SH-SY5Y (cell line): ENCODE results near the gene RNU5D-1.

Source experiments
- GATA2 ChIP-seq: IDR thresholded peaks from 2 replicates; pipeline ENCODE4 v1.6.1; 2011; ENCODE audit warnings: mild to moderate bottlenecking, low read depth, low read length
- GATA3 ChIP-seq: IDR thresholded peaks from 2 replicates; pipeline ENCODE4 v1.6.1; 2011; ENCODE audit warnings: low read depth, mild to moderate bottlenecking, low read length, moderate library complexity

The RNU5D-1 gene

DNA sequence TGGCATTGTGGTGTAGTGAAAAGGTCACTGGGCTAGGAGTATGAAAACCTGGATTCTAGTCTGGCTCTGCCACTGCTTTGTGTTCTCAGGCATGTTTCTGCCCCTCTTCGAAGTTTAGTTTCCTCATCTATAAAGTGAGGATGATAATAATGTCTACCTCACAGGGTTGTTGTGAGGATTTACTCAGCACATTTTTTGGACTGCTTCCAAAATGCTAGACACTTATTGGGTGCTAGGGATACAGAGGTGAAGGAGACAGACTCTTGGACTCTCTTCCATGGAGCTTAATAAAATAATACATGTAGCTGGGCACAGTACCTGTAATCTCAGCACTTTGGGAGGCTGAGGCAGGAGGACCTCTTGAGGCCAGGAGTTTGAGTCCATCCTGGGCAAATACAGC is 12.2 kb upstream of the RNU5D-1 start:
- no peak for TF ChIP-seq GATA3
- no peak for TF ChIP-seq GATA2

DNA sequence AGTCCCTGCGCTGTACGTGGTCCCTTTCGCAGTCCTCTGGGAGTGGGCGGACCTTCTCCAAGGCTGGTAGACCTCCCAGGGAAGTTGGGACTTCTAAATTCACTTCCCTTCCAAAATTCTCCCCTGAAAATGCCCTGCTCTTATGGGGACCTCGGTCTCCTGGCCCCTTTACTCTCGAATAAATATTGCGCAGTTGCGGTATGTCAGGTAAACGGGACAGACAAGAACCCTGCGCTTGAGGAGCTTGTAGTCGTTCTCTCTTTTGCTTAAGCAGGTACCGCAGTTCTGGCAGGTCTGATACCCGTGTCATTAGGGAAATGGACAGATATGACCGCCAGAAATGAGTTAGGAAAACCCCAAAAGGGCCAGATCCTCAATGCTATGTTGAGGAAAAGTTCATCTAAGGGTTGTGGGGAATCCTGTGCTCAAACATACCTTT is 9.2 kb upstream of the RNU5D-1 start:
- TF ChIP-seq GATA3 = no peak
- no peak for TF ChIP-seq GATA2

DNA sequence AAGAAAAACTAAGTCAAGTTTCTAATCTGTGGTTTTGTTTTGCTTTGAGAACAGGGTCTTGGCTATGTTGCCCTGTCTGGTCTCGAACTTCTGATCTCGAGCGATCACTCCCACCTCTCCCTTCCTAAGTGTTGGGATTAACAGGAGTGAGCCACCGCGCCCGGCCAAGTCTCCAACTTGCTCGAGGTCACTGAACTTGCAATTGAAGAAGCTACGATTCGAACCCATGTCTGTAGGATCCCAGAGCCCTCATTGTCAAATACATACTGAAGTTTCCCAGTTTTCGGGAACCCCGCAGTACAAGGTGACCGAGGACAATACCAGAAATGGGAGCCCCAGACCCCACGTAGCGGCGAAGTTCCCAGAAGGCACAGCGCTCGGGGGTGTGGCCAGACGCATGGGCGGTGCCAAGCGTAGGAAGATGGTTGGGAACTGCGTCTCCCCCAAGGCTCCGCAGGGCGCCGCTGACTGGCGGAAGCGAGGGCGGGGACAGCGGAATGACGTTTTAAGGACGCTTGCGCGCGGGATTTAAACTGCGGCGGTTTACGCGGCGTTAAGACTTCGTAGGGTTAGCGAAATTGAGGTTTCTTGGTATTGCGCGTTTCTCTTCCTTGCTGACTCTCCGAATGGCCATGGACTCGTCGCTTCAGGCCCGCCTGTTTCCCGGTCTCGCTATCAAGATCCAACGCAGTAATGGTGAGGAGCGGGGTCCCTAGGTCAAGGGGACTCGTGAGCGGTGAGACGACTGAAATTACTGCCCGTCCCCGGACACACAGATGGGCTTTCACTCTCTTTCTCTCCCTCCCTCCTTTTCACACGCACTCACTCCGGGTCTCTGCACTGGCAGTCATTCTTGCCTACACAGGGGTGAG is 8.6 kb upstream of the RNU5D-1 start, which contains the start of gene KIF2C:
Gene KIF2C, plus strand, starts transcription at position 531 of the 872 bp plus-strand sequence. Its CDS starts 96 bp downstream, at position 627.
- TF ChIP-seq GATA2 (peak; percentile 7; the same call in 1 of the 2 replicates), GATA3 (no peak)

- no peak for TF ChIP-seq GATA2
- no peak for TF ChIP-seq GATA3
These were observed 5.0 kb upstream of the RNU5D-1 start for GRCh38 chr1:44735992-44736391.

- no peak for TF ChIP-seq GATA3
- TF ChIP-seq GATA2 = no peak
These were observed 2.8 kb upstream of the RNU5D-1 start for GRCh38 chr1:44733784-44734183.

GRCh38 chr1:44733365-44733764 is 2.4 kb upstream of the RNU5D-1 start:
- no peak for TF ChIP-seq GATA3
- no peak for TF ChIP-seq GATA2

DNA sequence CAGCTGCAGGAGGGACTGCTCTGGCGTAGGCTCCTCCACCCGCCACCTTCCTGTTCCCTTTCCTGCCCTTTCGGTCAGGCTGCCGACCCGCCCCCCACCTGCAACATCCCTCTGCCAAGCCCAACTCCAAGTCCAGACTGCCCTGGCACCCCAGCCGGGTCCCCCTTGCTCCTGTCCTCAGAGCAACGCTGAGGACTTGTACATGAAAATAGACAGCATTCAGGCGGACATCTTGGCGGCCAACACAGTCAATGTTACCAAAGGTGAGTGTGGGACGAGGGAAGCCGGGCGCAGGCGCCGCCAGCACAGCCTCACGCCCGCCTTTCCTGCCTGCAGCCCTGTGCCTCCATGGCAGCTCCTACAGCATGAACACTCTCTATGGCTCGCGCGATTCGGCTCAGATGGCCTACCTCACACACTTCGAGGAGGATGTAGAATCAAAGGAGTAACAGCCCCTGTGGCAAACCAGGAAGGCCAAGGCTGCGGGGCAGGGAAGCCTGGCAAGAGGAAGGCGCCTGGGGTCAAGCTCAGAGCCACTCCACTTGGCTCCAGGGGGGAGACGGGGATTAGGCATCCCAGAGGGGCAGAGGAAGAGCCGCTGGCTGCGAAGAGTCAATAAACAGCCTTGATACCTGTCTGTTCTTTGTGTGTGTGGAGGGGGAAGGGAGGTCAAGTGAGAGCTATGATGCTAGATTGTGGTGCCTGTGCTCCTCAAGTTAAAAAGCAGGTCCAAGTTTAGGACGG is 5.8 kb downstream of the RNU5D-1 start:
- TF ChIP-seq GATA2 (no peak), GATA3 (no peak)

DNA sequence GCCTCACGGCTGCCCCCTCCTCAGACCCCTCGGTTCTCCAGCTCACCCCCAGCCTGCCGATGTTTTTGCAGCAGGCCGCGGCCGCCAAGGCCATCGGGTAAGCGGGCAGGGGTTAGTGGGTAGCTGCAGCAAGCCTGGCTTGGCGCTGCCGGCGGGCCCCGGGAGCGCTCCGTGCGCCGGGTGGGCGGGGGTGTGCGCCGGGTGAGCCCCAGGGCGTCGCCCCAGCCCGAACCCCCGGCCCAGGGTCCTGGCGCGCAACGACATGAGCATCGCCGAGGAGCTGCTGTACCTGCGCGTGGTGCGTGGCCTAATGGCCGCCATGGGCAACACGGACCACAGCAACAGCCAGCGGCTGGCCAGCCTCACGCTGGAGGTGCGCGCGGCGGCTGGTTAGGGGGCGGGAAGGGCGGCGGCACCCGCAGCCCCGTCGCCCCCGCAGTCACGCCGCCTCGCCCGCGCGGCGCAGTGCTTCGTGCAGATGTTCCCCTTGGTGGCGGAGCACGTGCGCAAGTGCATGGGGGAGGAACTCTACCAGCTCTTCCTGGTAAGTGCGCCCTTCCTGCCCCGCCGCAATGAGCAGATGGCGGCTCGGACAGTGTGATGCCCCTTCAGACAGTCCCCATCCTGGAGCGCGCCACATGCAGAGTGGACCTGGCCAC is 6.5 kb downstream of the RNU5D-1 start:
- TF ChIP-seq GATA2 = no peak
- TF ChIP-seq GATA3 = no peak

DNA sequence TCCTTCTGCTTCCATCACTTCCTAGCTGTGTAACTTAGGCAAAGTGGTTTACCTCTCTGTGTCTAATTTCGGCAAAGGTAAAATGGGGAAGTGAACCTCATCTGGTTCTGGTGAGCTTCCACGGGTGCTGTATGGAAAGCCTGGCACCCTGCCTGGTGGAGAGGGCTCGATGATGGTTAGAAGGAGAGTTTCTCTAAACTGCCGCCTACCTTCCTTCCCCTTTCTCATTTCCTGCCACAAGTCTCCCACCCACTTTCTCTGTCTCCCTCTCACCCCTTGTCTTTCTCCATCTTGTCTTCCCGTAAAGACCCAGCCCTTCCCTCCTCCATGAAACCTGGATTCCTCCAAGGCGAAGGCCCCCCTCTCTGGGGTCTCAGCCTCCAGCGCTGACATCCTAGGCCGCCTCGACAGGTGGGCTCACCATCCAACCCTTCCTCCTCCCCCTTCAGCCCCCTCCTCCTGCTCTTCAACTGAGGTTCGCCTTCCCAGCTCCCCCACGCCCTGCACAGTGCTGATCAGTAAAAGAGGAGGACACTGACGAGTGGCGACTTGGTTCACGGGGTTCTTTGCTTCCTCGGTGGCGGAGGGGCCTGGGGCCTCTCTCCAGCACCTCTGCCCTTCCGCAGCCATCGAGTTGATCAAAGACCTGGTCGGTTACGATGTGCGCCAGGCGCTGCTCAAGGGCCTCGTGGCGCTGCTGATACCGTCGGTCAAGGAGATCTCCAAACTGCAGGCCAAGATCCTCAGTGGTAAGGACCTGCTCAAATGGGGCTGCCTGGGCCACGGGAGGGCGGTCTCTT is 7.3 kb downstream of the RNU5D-1 start:
- TF ChIP-seq GATA2 (no peak), GATA3 (no peak)

DNA sequence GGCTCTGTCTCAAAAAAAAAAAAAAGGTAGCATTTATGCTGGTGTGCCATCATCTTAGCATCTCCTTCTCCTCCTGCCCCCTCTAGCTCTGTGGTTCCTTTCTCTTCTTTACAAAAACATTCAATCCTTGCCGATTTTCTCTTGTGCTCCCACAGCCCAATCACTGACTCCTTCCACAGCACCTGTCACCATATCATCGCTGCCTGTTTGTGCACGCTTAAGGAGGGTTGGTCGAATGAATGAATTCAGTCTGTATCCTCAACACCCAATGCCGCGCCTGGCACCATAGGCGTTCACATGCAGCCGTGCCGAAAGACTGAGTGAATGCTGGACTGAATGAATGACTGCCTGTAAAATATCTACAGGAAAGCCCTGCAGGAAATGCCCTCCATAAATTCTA is 7.9 kb downstream of the RNU5D-1 start:
- no peak for TF ChIP-seq GATA2

DNA sequence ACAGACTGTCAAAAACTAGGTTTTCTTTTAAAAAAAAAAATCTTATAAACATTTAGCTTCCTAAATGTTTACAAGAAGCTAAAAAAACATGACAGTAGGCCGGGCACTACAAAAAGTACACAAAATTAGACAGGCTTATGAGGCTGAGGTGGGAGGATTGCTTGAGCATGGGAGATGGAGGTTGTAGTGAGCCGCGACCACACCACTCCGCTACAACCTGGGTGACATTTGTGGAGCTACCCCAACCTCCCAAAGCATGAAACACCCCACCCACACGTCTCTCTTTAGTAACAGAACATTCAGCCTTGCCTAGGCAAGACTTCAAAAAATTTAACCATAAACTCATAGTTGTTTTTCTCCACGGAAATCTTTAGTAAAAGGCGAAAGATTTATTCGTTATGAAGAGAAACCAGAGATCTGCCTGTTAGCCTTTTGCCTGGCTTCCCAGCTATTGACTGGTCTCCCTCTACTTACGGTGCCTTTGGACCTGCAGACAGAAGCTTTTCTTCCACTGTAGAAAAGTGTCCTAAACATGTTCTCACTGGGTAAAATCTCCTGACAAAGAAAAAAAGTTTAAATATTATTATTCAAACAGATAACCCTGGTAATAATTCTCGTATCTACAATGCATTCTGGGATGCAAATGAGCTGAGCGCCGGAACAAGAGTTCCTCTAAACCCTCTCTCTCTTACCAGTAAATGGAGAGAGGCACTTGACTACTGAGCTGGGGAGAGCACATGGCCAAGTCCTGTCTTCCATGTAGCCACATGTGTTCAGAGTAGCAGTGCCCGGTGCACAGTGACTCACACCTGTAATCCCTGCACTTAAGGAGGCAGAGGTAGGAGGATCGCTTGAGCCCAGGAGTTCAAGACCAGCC is 9.2 kb downstream of the RNU5D-1 start:
- TF ChIP-seq GATA2 (no peak), GATA3 (no peak)

GRCh38 chr1:44720281-44720680 is 10.7 kb downstream of the RNU5D-1 start:
- TF ChIP-seq GATA3 (no peak), GATA2 (no peak)

DNA sequence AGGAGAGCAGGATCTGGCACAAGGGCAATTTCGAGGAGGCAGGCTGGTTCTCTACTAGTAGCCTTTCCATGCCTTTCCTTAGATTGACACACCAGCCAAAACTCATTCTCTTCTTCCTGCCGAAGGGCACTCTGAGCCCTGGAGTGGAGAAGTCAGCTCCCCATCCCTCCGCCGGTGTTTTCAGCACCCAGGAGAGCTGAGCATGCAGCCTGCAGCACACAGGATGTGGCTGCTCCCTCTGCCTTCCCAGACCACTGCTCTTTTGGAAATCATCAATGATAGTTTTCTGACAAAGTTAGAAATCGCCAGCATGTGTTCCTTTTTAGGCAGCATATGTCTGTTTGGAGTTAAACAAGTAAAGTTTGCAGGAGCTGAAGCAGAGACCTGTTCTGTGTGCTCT is 11.7 kb downstream of the RNU5D-1 start:
- TF ChIP-seq GATA2 = no peak
- no peak for TF ChIP-seq GATA3
